Caco-2 (cell line): Measurements from ENCODE around the gene SEC22A. TPM values are rescaled to one million over a fixed set of nuclear protein-coding genes. Genes with fewer than 3 reads are reported as not detected.

ENCODE experiments used
- BruUV-seq: library from RNA; stranded (reverse); fragments of 400-500 nt; replicated peaks from 2 replicates; lab custom pipeline; 2021; lab: Mats Ljungman, UMichigan
- CTCF ChIA-PET: fragments of 300-600 bp; sonication (Branson Sonifier 250); formaldehyde crosslinking; loops from one replicate; lab custom pipeline; 2022; ENCODE audit warnings: antibody characterized with exemption; lab: Charles Lee
- POLR2A ChIA-PET: fragments of 300-600 bp; sonication (Branson Sonifier 250); formaldehyde crosslinking; loops from one replicate; lab custom pipeline; 2022; ENCODE audit warnings: antibody characterized with exemption; lab: Charles Lee
- DNase-seq, 2 experiments: peaks; one replicate each; pipeline versions ENCODE4 v3.0.0 to v3.0.0-alpha.2; 2020 to 2022
- H3K27me3 ChIP-seq: replicated peaks from 2 replicates; pipeline ENCODE4 v1.6.0; 2011; ENCODE audit warnings: low read length; ENCODE audit not compliant: control insufficient read depth, insufficient read depth
- H3K36me3 ChIP-seq: 2 replicates; pipeline ENCODE4 v1.5.1; 2011; ENCODE audit warnings: low read length; ENCODE audit not compliant: control insufficient read depth, insufficient read depth
- H3K4me1 ChIP-seq: fragments of 250-450 bp; sonication (Bioruptor Pico); 2 replicates; pipeline ENCODE4 v1.5.1; 2020; ENCODE audit warnings: mild to moderate bottlenecking
- H3K4me3 ChIP-seq: 2 replicates; pipeline ENCODE4 v1.5.1; 2011; ENCODE audit warnings: low read depth, mild to moderate bottlenecking, control low read depth, low read length
- H3K9me3 ChIP-seq: fragments of 250-450 bp; sonication (Bioruptor Pico); 2 replicates; pipeline ENCODE4 v1.5.1; 2020; ENCODE audit warnings: mild to moderate bottlenecking, moderate library complexity
- H3K27ac Mint-ChIP-seq: one replicate; pipeline ENCODE4 v1.8.0; 2022; ENCODE audit warnings: mixed read lengths; ENCODE audit not compliant: unreplicated experiment
- H3K27me3 Mint-ChIP-seq: one replicate; pipeline ENCODE4 v1.8.0; 2022; ENCODE audit warnings: mixed read lengths; ENCODE audit not compliant: insufficient read depth, unreplicated experiment
- H3K36me3 Mint-ChIP-seq: one replicate; pipeline ENCODE4 v1.8.0; 2022; ENCODE audit warnings: mild to moderate bottlenecking, mixed read lengths; ENCODE audit not compliant: insufficient read depth, unreplicated experiment
- H3K4me1 Mint-ChIP-seq: one replicate; pipeline ENCODE4 v1.8.0; 2022; ENCODE audit warnings: low read depth, mixed read lengths; ENCODE audit not compliant: unreplicated experiment
- H3K4me3 Mint-ChIP-seq: one replicate; pipeline ENCODE4 v1.8.0; 2022; ENCODE audit warnings: mild to moderate bottlenecking, moderate library complexity, mixed read lengths; ENCODE audit not compliant: unreplicated experiment
- H3K9me3 Mint-ChIP-seq: one replicate; pipeline ENCODE4 v1.8.0; 2022; ENCODE audit warnings: mixed read lengths; ENCODE audit not compliant: unreplicated experiment
- intact Hi-C: fragments of 100-400 bp; cut with micrococcal nuclease; formaldehyde crosslinking; loops from one replicate; pipeline ENCODE4 v1.10.0; 2022; ENCODE audit not compliant: unreplicated experiment
- total RNA-seq: library from RNA; stranded (reverse); gene quantifications from 2 replicates; pipeline ENCODE4 v1.2.3, GENCODE V29; 2022
- TF ChIP-seq, protein P1 (sequence below), 2 experiments: fragments of 200-600 bp in 1 of 2; IDR thresholded peaks; 1 replicate in 1 of 2; 2 replicates in 1 of 2; pipeline versions ENCODE4 v1.5.1 to v1.8.0; 2011 to 2022; ENCODE audit warnings: antibody characterized with exemption in 1 of 2, control low read depth in 1 of 2, inconsistent platforms in 1 of 2, low read depth in 1 of 2, low read length in 1 of 2, mild to moderate bottlenecking in 1 of 2, moderate library complexity in 1 of 2; ENCODE audit not compliant: insufficient read depth in 1 of 2, severe bottlenecking in 1 of 2, unreplicated experiment in 1 of 2

The SEC22A gene
- total RNA-seq, 1 experiment from 2014 or later, result 17.7 TPM

DNA sequence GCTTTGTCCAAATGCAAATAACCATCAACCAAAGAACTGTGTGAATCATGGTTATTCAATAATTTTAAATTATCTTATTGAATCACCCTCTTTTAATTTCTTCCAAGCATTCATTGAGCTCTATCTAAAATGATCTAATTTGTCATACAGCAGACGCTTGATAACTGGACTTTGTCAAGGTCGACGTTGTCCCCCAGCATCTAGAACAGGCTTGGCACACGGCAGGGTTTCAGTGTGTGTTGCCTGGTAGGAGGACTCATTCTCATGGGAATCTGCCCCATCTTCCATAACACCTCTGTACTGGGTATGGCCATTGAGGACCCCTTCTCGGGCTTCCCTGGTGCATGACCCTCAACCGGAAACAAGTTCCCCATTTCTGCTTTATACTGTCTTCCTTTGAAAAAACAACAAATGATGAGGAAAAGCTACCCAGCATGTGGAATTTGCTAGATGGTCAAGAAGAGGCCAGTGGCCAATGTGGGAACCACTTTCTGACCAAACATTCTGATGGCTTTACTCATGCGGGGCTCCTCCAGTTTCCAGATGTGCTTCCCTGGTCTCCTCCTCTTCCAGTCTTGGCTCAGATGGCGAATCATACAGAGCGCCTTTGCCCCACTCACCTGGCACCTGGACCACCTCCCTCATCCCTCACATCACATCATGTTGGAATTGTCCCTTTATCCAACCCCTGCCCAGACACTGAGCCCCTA, 41.7 kb upstream of the SEC22A start:
- DNase-seq, result no peak
- H3K27me3 ChIP-seq, result no peaks in the 10 kb centered on the region
- no peaks in the 10 kb centered on the region for H3K9me3 Mint-ChIP-seq
- no peaks in the 10 kb centered on the region; the same call in 1 of the 2 replicates for H3K36me3 ChIP-seq
- no peaks in the 10 kb centered on the region for H3K4me1 Mint-ChIP-seq
- ChIA-PET CTCF (no interaction called here), POLR2A (no interaction called here)
- H3K27me3 Mint-ChIP-seq, result no peaks in the 10 kb centered on the region
- no TSS peak for BruUV-seq
- H3K27ac Mint-ChIP-seq, result no peak overlapping the region
- intact Hi-C loops, result no loop called here
- H3K36me3 Mint-ChIP-seq, result peaks cover 62% of the 10 kb centered on the region
- H3K4me1 ChIP-seq, result no peaks in the 10 kb centered on the region
- TF ChIP-seq, protein P1, sequence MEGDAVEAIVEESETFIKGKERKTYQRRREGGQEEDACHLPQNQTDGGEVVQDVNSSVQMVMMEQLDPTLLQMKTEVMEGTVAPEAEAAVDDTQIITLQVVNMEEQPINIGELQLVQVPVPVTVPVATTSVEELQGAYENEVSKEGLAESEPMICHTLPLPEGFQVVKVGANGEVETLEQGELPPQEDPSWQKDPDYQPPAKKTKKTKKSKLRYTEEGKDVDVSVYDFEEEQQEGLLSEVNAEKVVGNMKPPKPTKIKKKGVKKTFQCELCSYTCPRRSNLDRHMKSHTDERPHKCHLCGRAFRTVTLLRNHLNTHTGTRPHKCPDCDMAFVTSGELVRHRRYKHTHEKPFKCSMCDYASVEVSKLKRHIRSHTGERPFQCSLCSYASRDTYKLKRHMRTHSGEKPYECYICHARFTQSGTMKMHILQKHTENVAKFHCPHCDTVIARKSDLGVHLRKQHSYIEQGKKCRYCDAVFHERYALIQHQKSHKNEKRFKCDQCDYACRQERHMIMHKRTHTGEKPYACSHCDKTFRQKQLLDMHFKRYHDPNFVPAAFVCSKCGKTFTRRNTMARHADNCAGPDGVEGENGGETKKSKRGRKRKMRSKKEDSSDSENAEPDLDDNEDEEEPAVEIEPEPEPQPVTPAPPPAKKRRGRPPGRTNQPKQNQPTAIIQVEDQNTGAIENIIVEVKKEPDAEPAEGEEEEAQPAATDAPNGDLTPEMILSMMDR (IDR thresholded peaks at IDR 0.05; ENCODE audit: insufficient read depth in 1 of 2, low read depth in 1 of 2, low read length in 1 of 2, severe bottlenecking in 1 of 2, unreplicated experiment in 1 of 2), result no peak
- no peaks in the 10 kb centered on the region for H3K9me3 ChIP-seq
- no peak overlapping the region for H3K4me3 ChIP-seq
- no peak overlapping the region for H3K4me3 Mint-ChIP-seq

- no peaks in the 10 kb centered on the region for H3K27me3 Mint-ChIP-seq
- intact Hi-C loops, result no loop called here
- TF ChIP-seq, protein P1 (IDR thresholded peaks at IDR 0.05; ENCODE audit: insufficient read depth in 1 of 2, low read depth in 1 of 2, low read length in 1 of 2, severe bottlenecking in 1 of 2, unreplicated experiment in 1 of 2), result no peak
- CTCF ChIA-PET, result no interaction called here
- H3K36me3 Mint-ChIP-seq, result peaks cover 62% of the 10 kb centered on the region
- H3K4me3 ChIP-seq, result no peak overlapping the region
- H3K4me1 Mint-ChIP-seq, result no peaks in the 10 kb centered on the region
- H3K36me3 ChIP-seq, result no peaks in the 10 kb centered on the region; the same call in 1 of the 2 replicates
- no peaks in the 10 kb centered on the region for H3K27me3 ChIP-seq
- no peak overlapping the region for H3K4me3 Mint-ChIP-seq
- no peaks in the 10 kb centered on the region for H3K9me3 ChIP-seq
- no peaks in the 10 kb centered on the region for H3K4me1 ChIP-seq
- H3K27ac Mint-ChIP-seq, result no peak overlapping the region
- POLR2A ChIA-PET, result no interaction called here
- H3K9me3 Mint-ChIP-seq, result no peaks in the 10 kb centered on the region
- BruUV-seq, result no TSS peak
- DNase-seq, result no peak
Observed at GRCh38 chr3:123161167-123161566, 40.6 kb upstream of the SEC22A start.

DNA sequence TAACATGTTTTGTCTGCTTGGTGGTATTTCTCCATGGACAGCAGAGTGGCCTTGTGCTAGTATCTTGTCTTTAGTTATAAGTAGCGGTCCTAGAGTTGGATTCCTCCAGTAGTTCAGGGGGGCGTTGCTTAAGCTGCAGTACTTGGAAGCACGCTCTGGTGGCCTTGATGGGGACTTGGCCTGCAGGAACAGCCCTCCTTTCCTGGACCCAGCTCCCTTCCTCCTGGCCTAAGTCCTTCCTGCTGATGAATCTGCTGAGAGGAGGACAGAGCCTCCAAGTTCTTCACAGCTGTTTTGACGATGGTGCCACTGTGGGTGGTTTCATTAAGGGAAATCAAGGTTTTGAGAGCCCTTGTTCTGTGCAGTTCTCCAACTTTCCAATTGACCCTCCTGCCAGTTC, 38.6 kb upstream of the SEC22A start:
- no peak for DNase-seq
- H3K4me3 ChIP-seq, result no peak overlapping the region
- no peak overlapping the region for H3K4me3 Mint-ChIP-seq
- no peaks in the 10 kb centered on the region for H3K4me1 Mint-ChIP-seq
- ChIA-PET CTCF (no interaction called here), POLR2A (no interaction called here)
- peaks cover 59% of the 10 kb centered on the region for H3K36me3 Mint-ChIP-seq
- H3K9me3 Mint-ChIP-seq, result no peaks in the 10 kb centered on the region
- TF ChIP-seq, protein P1 (IDR thresholded peaks at IDR 0.05; ENCODE audit: insufficient read depth in 1 of 2, low read depth in 1 of 2, low read length in 1 of 2, severe bottlenecking in 1 of 2, unreplicated experiment in 1 of 2), result no peak
- H3K27ac Mint-ChIP-seq, result no peak overlapping the region
- no peaks in the 10 kb centered on the region for H3K4me1 ChIP-seq
- BruUV-seq, result no TSS peak
- intact Hi-C loops, result no loop called here
- no peaks in the 10 kb centered on the region for H3K27me3 Mint-ChIP-seq
- H3K9me3 ChIP-seq, result no peaks in the 10 kb centered on the region
- no peaks in the 10 kb centered on the region; the same call in 1 of the 2 replicates for H3K36me3 ChIP-seq
- no peaks in the 10 kb centered on the region for H3K27me3 ChIP-seq
